HG03066 (cell line): Measurements from ENCODE around the gene ADCY4.
"Not testable (repeated sequence)": the region's sequence is repeated elsewhere in the genome, so short reads cannot be mapped to it uniquely, and the experiment has no call there.

Source experiments
- ATAC-seq: cut with Tn5 transposase; IDR thresholded peaks from one replicate; pipeline ENCODE4 v1.9.1; 2021; ENCODE audit warnings: low read depth; ENCODE audit not compliant: unreplicated experiment

The ADCY4 gene

DNA sequence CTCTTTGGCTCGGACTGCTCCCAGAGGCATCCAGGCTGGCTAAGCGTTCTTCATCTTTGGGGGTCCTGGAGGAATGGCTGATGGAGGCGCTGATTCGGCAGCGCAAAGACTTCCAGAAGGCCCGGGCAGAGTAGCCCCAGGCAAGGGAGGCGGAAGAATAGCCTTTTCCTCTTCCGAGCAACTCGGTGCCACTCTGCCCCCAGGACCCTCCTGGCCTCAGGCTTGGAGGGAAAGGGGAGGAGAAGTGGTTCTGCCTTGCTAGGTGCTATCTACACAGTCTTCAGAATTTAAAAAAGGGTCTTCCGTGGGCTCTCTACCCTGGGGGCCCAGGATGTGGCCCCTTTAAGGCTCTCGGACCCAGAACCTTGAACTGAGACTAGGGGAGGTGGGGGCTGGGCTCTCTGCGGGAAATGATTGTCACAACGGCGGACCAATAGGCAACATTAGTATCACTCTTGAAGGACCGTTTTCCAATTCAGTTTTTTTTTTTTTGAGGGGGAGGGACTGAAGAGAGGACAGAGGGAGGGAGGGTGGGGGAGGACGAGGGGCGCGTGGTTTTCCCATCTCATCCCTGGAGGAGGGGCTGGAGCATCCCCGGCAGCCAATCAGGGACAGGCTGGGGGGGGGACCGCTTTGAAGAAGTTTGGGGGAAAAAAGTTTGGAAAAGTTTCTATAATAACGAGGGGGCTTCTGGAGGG lies 32.8 kb upstream of the ADCY4 start, which contains the start of gene NFATC4:
TSS of gene NFATC4 (plus strand) at position 671 of the 698 bp plus-strand sequence. CDS start 157 bp downstream, outside the sequence.
- ATAC-seq = no peak

DNA sequence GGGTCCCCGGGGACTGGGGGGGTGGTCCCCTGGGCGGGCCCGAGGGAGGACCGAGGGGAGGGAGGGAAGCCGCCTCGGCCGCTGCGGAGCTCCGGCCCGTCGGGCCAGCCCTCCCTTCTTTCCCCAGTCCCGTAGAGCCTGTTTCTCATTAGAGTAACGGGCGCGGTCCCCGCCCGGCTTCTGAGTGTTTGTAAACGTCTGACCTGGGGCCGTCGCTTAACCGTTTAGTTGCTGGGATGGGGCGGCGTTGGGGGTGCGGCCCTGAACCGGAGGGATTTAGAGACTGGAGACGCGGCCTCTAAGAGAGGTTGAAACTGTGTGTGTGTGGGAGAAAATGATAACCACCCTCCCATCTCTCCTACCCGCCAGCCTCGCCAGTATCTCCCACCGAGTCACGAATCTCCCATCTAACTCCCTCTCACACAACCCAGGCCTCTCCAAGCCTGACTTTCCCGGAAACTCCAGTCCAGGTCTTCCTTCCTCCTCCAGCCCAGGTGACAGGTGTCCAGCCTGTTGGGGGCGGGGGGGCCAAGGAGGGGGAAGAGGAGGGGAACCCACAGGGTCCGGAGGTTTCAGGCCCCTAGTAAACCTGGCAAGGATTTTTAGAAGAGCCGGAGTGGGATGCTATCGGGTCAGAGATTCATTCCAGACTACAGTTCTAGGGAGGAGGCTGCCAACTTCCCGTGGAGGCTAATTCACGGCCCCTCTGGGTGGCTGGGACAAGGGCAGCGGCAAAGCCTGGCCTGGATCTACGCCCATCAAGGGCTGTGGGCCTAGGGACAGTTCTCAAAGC lies 32.0 kb upstream of the ADCY4 start:
- ATAC-seq = peak; percentile 46

DNA sequence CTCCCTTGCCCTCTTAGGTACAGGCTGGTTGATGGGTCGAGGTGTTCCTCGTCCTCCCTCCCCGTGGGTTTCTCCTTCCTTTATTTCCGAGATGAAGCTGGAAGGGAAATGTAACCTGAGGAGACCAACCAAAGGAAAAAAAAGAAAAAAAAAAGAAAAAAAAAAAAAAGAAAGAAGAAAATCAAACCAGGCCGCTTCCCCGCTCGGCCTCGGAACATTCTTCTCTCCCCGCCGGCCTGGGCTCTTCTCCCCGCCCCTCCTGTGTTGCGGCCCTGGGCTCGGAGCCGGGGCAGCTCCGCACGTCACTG lies 31.5 kb upstream of the ADCY4 start:
- ATAC-seq = no peak

DNA sequence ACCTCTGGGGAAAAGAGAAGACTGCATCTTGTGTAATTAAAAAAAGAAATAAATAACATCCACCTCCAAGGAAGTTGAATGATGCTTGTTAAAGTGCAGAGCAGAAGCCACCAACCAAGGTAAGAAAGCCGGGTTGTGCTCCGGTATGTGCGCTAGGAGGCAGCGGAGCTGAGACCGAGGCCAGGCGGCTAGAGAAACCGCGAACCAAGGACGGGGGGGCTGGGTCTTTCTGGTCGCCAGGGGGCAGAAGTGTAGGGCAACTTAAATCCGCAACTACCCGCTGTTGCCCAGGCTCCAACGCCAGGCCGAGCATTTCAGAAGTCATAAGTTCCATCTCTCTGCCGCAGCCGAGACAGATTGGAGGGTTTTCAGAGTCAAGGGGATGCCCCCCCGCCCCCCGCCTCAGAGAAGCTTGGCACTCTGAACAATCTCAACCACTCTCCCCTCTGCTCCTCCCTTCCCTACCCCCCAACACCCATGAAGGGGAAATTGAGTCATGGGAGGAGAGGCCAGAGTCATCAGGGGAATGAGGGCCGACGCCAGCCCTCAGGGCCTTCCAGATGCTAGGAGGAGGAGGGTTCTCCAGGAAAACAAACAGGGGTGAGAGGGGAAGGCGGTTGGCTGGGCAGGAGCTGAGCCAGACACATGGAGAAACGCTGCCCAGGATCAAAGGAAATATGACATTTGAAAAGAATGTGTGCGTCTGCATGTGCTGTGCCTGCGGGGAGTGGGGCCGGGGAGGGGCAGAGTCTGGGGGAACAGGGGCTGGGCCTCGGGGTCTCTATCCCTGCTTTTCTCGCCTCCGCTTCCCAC lies 30.9 kb upstream of the ADCY4 start:
- peak; percentile 42 for ATAC-seq

DNA sequence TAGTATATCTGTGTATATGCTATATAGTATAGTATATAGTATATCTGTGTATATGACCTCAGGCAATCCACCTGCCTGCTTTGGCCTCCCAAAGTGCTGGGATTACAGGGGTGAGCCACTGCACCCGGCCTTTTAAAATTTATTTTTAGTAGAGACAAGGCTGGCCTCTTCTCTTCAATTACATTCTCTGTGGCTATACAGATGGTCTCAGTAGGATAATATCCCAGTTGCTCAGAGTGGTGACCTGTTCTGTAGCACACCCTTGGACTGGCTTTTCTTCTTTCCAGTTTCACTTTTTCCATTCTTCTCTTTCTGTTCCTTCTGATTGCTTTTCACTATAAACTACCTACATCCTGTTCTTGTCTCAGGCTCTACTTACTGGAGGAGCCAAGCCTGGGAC lies 30.0 kb upstream of the ADCY4 start:
- ATAC-seq = no peak

DNA sequence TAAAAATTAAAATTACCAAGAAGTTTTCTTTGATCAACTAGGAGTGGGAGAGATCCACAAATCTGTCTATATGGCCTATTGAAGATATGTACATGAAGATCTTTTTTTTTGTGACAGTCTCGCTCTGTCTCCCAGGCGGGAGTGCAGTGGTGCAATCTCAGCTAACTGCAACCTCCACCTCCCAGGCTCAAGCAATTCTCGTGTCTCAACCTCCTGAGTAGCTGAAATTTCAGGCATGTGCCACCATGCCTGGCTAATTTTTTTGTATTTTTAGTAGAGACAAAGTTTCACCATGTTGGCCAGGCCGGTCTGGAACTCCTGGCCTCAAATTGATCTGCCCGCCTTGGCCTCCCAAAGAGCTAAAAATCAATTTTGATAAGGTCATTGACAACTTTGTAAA lies 28.5 kb upstream of the ADCY4 start:
- ATAC-seq = no peak

DNA sequence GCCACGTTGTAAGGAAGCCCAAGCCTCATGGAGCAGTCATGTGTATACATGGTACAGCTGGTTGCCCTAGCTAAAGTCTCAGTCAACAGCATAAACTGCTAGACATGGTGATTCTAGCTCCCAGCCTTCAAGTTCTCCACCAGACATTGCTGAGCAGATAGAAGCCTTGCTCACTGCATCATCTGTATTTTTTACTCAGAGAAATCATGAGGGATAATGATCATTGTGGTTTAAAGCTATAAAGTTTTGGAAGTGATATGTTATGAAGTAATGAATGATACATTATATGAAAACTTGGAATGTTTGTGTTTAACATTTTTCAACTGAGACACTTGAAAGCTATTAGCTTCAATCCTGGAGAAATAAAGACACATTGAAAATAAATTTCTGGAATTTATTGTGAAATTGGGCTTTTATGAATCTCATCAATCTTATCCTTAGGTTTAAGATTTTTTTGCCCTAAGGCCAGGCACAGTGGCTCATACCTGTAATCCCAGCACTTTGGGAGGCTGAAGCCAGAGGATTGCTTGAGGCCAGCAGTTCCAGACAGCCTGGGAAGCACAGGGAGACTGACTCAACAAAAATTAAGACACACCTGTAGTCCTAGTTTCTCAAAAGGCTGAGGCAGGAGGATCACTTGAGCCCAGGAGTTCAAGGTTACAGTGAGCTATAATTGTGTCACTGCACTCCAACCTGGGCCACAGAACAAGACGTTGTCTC lies 27.5 kb upstream of the ADCY4 start:
- no peak for ATAC-seq

DNA sequence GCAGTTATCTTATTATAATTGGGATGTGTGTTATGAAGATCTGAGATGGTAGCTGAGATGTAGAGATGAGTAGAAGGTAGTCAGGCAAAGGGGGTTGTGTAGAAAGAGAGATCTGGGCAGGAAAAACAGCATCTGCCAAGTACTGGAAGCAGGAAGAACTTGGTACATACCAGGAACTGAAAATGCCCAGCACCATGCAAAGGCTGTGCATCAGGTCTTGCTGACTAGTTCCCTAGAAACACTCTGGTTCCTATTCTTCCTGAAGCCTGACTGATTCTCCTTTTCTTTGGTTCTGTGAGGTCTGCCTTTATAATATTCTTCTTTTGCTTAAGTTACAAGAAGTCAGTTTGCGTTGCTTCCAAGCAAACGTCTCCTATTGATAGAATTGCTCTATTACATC lies 26.5 kb upstream of the ADCY4 start:
- ATAC-seq = no peak

DNA sequence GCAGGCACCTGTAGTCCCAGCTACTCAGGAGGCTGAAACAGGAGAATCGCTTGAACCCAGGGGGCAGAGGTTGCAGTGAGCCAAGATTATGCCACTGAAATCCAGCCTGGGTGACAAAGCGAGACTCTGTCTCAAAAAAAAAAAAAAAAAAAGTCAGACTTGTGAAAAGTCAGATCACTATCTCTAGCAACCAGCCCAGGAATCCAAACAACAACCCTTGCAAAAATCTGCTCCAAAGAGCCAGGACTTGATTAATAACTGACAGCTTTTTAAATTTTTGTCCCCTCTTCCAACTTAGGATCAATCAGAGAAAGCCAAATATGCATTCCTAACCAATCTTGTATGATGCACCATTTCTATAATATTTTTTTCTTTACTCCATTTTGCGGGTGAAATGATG lies 25.4 kb upstream of the ADCY4 start:
- no peak for ATAC-seq

DNA sequence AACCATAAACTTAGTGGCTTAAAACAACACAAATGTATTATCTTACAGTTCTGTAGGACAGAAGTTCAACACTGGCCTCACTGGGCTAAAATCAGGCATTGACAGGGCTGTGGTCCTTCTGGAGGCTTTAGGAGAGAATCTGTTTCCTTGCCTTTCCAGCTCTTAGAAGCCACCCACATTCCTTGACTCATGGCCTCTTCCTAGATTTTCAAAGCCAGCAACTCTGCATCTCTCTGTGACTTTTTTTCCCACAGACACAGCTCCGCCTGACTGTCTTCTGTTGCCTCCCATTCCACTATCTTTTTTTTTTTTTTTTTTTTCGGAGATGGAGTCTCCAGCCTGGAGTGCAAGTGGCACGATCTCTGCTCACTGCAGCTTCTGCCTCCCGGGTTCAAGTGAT lies 21.3 kb upstream of the ADCY4 start:
- no peak for ATAC-seq

DNA sequence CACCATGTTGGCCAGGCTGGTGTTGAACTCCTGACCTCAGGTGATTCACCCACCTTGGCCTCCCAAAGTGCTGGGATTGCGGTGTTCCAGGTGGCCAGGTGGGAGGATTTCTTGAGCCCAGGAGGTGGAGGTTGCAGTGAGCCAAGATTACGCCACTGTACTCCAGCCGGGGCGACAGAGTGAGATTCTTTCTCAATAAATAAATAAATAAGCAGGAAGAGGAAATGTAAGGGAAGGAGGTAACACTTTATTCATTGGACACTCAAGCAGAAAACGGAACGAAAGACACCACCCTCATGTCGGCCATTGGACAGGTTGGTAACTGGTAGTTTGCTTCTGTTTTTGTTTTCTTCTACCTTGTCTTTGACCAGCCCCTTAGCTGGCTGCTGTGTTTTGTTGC lies 20.1 kb upstream of the ADCY4 start:
- no peak for ATAC-seq

DNA sequence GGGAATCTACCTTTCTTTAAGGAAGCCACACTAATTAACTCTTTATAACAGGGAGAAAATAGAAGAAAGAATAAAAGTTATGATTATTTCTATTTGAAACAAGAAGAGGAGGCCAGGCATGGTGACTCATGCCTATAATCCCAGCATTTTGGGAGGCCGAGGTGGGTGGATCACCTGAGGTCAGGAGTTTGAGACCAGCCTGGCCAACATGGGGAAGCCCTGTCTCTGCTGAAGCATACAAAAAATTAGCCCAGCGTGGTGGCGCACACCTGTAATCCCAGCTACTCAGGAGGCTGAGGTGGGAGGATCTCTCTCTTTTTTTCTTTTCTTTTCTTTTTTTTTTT lies 19.6 kb upstream of the ADCY4 start:
- not testable (repeated sequence) for ATAC-seq

DNA sequence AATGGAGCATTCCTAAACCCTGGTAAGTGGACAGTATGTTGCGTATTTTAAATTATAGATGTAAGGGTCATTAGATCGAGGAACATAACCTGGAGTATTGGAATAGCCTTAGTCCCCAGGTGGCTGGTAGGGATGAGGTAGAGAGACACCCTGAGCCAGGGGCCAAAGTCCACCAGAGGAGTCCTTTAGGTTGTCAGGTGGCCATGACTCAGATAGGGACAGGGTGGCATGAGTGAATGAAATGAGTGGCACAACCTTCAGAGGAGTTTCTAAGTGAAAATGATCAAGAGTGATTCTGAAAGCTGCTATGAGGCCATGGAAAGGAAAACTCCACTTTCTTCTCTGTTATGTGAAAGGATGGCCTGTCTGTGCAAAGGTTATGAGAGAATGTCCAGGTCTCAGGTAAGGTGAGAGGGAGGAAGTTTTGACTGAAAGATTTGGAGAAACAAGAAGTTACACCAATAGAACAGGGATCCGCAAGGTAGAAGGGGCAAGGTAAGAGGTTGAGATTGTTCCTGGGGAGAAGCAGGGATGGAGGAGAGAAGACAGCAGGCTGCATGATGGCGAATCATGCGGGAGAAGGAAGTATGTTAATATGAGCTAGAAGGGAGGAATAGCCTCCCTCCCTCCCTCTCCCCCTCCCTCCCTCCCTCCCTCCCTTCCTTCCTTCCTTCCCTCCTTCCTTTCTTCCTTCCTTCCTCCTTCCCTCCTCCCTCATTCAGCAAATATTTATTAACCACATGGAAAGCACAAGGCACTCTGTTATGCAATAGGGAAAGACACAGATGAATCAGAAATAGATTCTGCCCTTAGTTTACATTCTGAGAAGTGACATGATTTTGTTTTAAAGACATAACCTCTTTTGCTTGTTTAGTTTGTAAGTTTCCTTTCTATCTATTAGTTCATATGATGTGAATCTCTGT lies 18.9 kb upstream of the ADCY4 start:
- ATAC-seq = no peak

DNA sequence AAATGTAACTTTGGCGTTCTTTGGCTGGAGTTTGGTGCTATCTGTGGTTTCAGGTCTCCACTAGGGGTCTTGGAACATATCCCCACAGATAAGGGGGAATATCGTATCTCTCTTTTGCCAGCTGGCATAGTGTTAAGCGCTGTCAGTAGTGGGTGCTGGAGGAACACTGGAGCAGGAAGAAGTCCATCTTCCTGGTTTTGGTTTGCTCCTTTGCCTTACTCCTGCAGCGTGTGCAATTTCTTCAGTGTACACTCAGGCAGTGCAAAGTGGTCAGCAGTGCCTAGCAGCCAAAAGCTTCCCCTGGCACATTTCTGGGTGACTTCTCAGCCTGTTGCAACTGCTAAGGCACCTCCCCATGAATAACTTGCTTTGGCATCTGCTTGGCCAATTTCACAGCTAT lies 16.6 kb upstream of the ADCY4 start:
- ATAC-seq = no peak

DNA sequence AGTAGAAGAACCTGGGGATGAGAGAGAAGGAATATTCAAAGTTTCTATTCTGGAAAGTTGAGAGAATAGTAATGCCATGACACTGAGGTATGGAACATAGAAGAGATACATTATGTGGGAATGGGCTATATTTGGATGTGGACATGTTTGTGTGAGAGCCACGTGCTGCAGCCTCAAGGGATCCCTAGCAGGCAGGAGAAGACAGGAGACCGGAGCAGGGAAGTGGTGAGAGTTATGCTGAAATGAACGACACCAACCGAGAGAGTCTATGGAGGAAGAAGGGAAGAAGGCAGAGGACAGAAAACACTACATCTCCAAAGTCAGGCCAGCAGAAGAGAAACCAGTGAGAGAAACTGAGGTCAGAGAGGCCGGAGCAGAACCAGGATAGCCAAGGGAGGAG lies 14.9 kb upstream of the ADCY4 start:
- ATAC-seq = no peak

DNA sequence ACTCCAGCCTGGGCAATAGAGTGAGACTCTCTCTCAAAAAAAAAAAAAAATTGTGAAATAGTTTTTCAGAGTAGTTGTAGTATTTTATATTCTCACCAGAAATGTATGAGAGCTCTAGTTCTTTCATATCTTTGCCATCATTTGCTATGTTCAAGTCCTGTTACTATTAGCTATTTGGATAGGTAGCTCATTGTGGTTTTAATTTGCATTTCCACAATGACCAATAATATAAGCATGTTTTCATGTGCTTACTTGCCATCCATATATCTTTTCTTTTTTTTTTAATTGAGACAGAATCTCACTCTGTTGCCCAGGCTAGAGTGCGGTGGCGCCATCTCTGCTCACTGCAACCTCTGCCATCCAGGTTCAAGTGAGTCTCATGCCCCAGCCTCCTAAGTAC lies 13.3 kb upstream of the ADCY4 start:
- ATAC-seq = no peak

DNA sequence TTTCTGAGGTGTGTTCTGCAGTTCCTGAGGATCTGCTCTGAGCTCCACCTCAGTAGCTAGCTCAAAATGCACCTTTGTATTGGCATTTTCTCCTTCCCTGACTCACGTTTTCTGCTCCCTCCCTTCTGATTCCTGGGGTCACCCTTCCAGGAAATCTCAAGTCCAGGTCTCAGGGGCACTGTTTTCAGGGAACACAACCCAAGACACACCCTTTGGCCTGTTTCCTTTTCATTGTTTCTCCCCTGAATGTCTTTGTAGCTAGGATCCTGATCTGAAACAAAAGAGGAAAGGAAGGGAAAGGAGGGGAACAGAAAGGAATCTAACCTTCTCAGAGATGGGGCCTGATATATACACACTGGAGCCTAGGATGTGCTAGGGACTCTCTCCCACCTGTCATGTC lies 12.3 kb upstream of the ADCY4 start:
- no peak for ATAC-seq

DNA sequence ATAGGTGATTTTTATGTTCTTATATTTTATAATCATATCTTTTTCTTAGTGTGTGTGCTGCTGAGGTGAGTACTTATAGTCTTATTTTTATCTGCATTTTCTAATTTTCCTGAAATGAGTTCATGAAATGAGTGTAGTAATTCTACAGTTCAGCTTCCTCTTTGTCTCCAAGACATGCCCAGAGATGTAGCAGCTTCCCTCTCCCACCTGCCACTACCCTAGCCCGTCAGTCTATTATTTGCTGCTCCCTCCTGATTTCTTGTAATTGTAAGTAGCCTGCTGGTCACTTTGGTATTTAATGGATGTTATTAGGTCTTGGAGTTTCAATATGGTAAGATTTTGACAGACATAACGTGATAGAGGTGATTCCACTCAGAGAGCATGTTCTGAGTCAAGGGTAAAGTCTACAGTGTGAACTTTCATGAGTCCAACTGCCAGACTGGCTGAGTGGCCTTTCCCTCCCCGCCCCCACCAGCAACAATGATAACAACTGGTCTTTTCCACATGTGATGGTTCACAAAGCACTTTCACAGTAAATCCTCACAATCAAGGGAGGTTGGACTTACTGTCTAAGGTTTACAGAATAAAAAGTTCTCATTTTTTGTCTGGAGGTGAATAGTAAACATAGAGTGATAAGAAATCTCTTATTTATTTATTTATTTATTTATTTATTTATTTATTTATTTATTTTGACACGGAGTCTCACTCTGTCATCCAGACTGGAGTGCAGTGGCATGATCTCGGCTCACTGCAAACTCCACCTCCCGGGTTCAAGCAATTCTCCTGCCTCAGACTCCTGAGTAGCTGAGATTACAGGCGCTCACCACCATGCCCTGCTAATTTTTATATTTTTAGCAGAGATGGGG lies 9.2 kb upstream of the ADCY4 start:
- no peak for ATAC-seq

DNA sequence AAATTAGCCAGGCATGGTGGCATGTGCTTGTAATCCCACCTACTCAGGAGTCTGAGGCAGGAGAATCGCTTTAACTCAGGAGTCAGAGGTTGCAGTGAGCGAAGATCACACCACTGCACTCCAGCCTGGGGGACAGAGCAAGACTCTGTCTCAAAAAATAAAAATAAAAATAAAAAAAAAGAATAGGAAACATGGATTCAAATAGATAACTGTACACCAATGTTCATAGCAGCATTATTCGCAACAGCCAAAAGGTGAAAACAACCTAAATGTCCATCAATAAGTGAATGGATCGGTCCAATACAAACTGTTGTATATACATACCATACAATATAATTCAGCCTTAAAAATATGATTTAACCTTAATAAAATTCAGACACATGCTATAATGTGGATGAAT lies 8.0 kb upstream of the ADCY4 start:
- no peak for ATAC-seq
